Right renal pelvis (tissue), 4 donors: ENCODE results near the gene MESP1. TPM values are rescaled to one million over a fixed set of nuclear protein-coding genes. Genes with fewer than 3 reads are reported as not detected.
A peak's percentile ranks its signal among the peaks of the same experiment; 100 is the strongest.

ENCODE experiments used
- DNase-seq, 4 donors: peaks; one replicate each; pipeline ENCODE4 v3.0.0-alpha.2; 2013; ENCODE audit warnings: low read depth in 4 of 4, low spot score in 3 of 4, missing footprints in 1 of 4
- polyA plus RNA-seq, 4 donors: library from polyadenylated mRNA; unstranded; fragments of 120-200 nt; gene quantifications; one replicate each; pipeline ENCODE4 v1.2.1, GENCODE V29; 2013; ENCODE audit not compliant: insufficient read length in 4 of 4

The MESP1 gene
- polyA plus RNA-seq, 4 donors = 0.72 to 1.9 (median 1.2) TPM

- no peak for DNase-seq
Measured at GRCh38 chr15:89781891-89782618, 31.0 kb upstream of the MESP1 start.

GRCh38 chr15:89781055-89781454 is 30.0 kb upstream of the MESP1 start:
- no peak for DNase-seq

- no peak for DNase-seq
Measured at GRCh38 chr15:89780601-89781000, 29.6 kb upstream of the MESP1 start.

GRCh38 chr15:89778861-89779260 is 27.8 kb upstream of the MESP1 start:
- no peak for DNase-seq

- DNase-seq = no peak
Measured at GRCh38 chr15:89777782-89778380, 26.8 kb upstream of the MESP1 start.

GRCh38 chr15:89777073-89777751 is 26.2 kb upstream of the MESP1 start:
- DNase-seq = no peak

GRCh38 chr15:89776274-89777072 is 25.4 kb upstream of the MESP1 start, which contains the start of gene MESP2:
TSS of gene MESP2 (plus strand) at chr15:89776332. CDS start at chr15:89776358, 26 bp downstream.
- DNase-seq = peak; percentile 57 to 79 (median 70)

- no peak for DNase-seq
Measured at GRCh38 chr15:89775815-89776214, 24.8 kb upstream of the MESP1 start.

- no peak for DNase-seq
Measured at GRCh38 chr15:89774492-89774891, 23.4 kb upstream of the MESP1 start.

GRCh38 chr15:89772932-89773583 is 22.0 kb upstream of the MESP1 start:
- no peak for DNase-seq

GRCh38 chr15:89770041-89770440 is 19.0 kb upstream of the MESP1 start:
- no peak for DNase-seq

- no peak for DNase-seq
Measured at GRCh38 chr15:89769366-89769765, 18.3 kb upstream of the MESP1 start.

GRCh38 chr15:89768071-89768500 is 17.0 kb upstream of the MESP1 start:
- DNase-seq = no peak

- DNase-seq = no peak
Measured at GRCh38 chr15:89767411-89767915, 16.4 kb upstream of the MESP1 start.

GRCh38 chr15:89766357-89767311 is 15.6 kb upstream of the MESP1 start:
- DNase-seq = no peak

GRCh38 chr15:89765694-89766093 is 14.6 kb upstream of the MESP1 start:
- DNase-seq = no peak

GRCh38 chr15:89761929-89762328 is 10.9 kb upstream of the MESP1 start:
- no peak for DNase-seq

GRCh38 chr15:89761009-89761831 is 10.2 kb upstream of the MESP1 start:
- no peak for DNase-seq
